ENCODE measurements around the gene HBG1.

The HBG1 gene

DNA sequence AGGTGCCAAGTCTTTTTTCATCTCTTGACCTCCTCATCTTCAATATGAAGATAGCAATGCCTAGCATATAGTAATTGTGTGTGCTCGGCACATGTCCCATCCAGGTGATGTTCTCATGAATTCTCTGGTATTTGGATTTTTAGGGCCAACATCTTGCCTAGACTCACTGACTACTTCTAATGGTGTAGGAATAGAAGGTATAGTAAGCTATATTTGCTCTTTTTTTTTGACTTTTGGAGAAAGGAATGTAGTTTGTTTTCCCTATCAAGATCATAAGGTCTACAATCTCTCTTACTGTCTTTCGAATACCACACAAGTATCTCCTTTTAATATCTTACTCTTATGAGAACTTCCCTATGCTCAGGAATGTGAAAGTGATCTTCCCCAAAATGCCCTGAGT lies 18.5 kb downstream of the HBG1 start:
- Histone ChIP-seq H3K27me3 (ENCODE audit: control insufficient read depth in 1 of 2, insufficient read depth in 1 of 2, low read length in 2 of 2) (no peaks in the 10 kb centered on the region), H2AFZ (ENCODE audit: low read depth, low read length) (no peak overlapping the region), H3K4me3 (ENCODE audit: insufficient read depth in 1 of 2, low read depth in 1 of 2, low read length in 2 of 2) (no peak overlapping the region), H3K14ac (ENCODE audit: low read length in 2 of 2) (no peak overlapping the region), H2AK5ac (ENCODE audit: low read length, severe bottlenecking) (no peak overlapping the region), H4K8ac (ENCODE audit: low read length) (no peak overlapping the region), H2BK15ac (ENCODE audit: low read depth, poor library complexity, severe bottlenecking) (no peak overlapping the region), H2BK5ac (ENCODE audit: low read depth, low read length, poor library complexity, severe bottlenecking) (no peak overlapping the region), H4K91ac (ENCODE audit: low read length) (no peak overlapping the region), H3K79me1 (replicated peaks; ENCODE audit: low read length, poor library complexity, severe bottlenecking) (no peaks in the 10 kb centered on the region), H3K4me1 (ENCODE audit: control insufficient read depth, insufficient read depth, low read depth, low read length) (peaks cover 2% of the 10 kb centered on the region), H3K9me3 (ENCODE audit: control insufficient read depth, low read length) (no peaks in the 10 kb centered on the region), H3K23ac (ENCODE audit: low read length in 2 of 2) (no peak overlapping the region), H3K4ac (ENCODE audit: low read depth in 1 of 2, low read length in 2 of 2) (no peak overlapping the region), H3K36me3 (ENCODE audit: control insufficient read depth in 1 of 2, insufficient read depth in 2 of 2, low read depth in 1 of 2, low read length in 2 of 2) (no peaks in the 10 kb centered on the region), H2BK12ac (ENCODE audit: low read length in 2 of 2) (no peak overlapping the region), H3K4me2 (ENCODE audit: low read length, poor library complexity, severe bottlenecking) (no peak overlapping the region), H3K18ac (ENCODE audit: low read depth in 1 of 2, low read length in 2 of 2) (no peak overlapping the region), H3K9ac (ENCODE audit: low read length) (no peak overlapping the region), H3K27ac (ENCODE audit: low read length, poor library complexity, severe bottlenecking) (no peak overlapping the region), H2BK120ac (ENCODE audit: low read depth, low read length) (no peak overlapping the region)
- WGBS = 89% methylated on average over 1 of the region's 2 CpGs
- DNase-seq = no peak

DNA sequence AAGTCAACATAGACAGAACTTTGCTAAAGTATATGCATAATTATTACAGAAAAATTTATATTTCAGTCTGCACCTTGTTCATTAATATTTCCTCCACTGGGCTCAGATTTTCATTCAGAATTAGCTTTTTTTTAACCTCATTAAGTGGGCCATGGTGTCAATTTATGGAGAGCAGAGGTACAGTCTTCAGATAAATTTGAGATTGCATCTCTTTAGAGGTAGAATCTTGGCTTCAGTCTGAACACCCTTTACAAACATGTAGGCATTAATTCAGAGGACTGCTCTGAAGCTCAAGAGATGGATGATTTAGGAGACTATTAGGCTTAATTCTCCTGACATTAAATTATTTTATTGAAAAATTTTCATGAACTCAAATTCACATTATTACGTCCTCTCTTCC lies 19.4 kb downstream of the HBG1 start:
- Histone ChIP-seq H3K4ac (ENCODE audit: low read depth in 1 of 2, low read length in 2 of 2) (no peak overlapping the region), H2AFZ (ENCODE audit: low read depth, low read length) (no peak overlapping the region), H3K4me3 (ENCODE audit: insufficient read depth in 1 of 2, low read depth in 1 of 2, low read length in 2 of 2) (no peak overlapping the region), H3K27ac (ENCODE audit: low read length, poor library complexity, severe bottlenecking) (no peak overlapping the region), H3K36me3 (ENCODE audit: control insufficient read depth in 1 of 2, insufficient read depth in 2 of 2, low read depth in 1 of 2, low read length in 2 of 2) (no peaks in the 10 kb centered on the region), H2BK12ac (ENCODE audit: low read length in 2 of 2) (no peak overlapping the region), H4K8ac (ENCODE audit: low read length) (no peak overlapping the region), H2BK15ac (ENCODE audit: low read depth, poor library complexity, severe bottlenecking) (no peak overlapping the region), H2AK5ac (ENCODE audit: low read length, severe bottlenecking) (no peak overlapping the region), H3K27me3 (ENCODE audit: control insufficient read depth in 1 of 2, insufficient read depth in 1 of 2, low read length in 2 of 2) (no peaks in the 10 kb centered on the region), H3K9me3 (ENCODE audit: control insufficient read depth, low read length) (no peaks in the 10 kb centered on the region), H3K4me2 (ENCODE audit: low read length, poor library complexity, severe bottlenecking) (no peak overlapping the region), H4K91ac (ENCODE audit: low read length) (no peak overlapping the region), H2BK120ac (ENCODE audit: low read depth, low read length) (no peak overlapping the region), H3K23ac (ENCODE audit: low read length in 2 of 2) (no peak overlapping the region), H3K79me1 (replicated peaks; ENCODE audit: low read length, poor library complexity, severe bottlenecking) (no peaks in the 10 kb centered on the region), H3K9ac (ENCODE audit: low read length) (no peak overlapping the region), H3K14ac (ENCODE audit: low read length in 2 of 2) (no peak overlapping the region), H2BK5ac (ENCODE audit: low read depth, low read length, poor library complexity, severe bottlenecking) (no peak overlapping the region), H3K4me1 (ENCODE audit: control insufficient read depth, insufficient read depth, low read depth, low read length) (peaks cover 2% of the 10 kb centered on the region), H3K18ac (ENCODE audit: low read depth in 1 of 2, low read length in 2 of 2) (no peak overlapping the region)
- 100% methylated on average over 1 of the region's 1 CpG for WGBS
- no peak for DNase-seq

DNA sequence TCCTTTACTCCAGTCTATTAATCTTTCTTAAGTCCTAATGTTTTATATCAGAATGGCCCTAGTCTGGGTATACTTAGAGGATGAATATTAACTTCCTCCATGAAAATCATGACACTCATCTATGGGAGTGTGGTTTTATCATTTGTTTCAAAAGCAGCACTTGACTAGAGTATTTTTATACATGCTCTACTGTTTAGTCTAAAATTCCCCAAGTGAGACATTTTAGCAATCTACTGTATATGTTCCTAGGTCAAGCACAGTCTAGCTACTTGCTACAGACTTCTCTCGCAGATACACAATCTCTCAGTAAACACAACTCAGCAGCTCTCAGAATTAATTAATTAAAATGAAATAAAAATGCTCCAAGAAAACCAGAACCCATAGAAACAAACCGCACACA lies 19.9 kb downstream of the HBG1 start:
- no peaks in the 10 kb centered on the region for H3K79me1 ChIP-seq (replicated peaks; ENCODE audit: low read length, poor library complexity, severe bottlenecking)
- H2BK5ac ChIP-seq (ENCODE audit: low read depth, low read length, poor library complexity, severe bottlenecking) = no peak overlapping the region
- no peak overlapping the region for H2AK5ac ChIP-seq (ENCODE audit: low read length, severe bottlenecking)
- WGBS = no CpG with 5 or more reads among the region's 2 CpGs
- no peaks in the 10 kb centered on the region for H3K27me3 ChIP-seq (ENCODE audit: control insufficient read depth in 1 of 2, insufficient read depth in 1 of 2, low read length in 2 of 2)
- no peak overlapping the region for H3K4me3 ChIP-seq (ENCODE audit: insufficient read depth in 1 of 2, low read depth in 1 of 2, low read length in 2 of 2)
- H4K91ac ChIP-seq (ENCODE audit: low read length) = no peak overlapping the region
- no peak overlapping the region for H2BK12ac ChIP-seq (ENCODE audit: low read length in 2 of 2)
- no peak overlapping the region for H4K8ac ChIP-seq (ENCODE audit: low read length)
- H3K9me3 ChIP-seq (ENCODE audit: control insufficient read depth, low read length) = no peaks in the 10 kb centered on the region
- H3K4me2 ChIP-seq (ENCODE audit: low read length, poor library complexity, severe bottlenecking) = no peak overlapping the region
- peaks cover 2% of the 10 kb centered on the region for H3K4me1 ChIP-seq (ENCODE audit: control insufficient read depth, insufficient read depth, low read depth, low read length)
- H3K23ac ChIP-seq (ENCODE audit: low read length in 2 of 2) = no peak overlapping the region
- H3K27ac ChIP-seq (ENCODE audit: low read length, poor library complexity, severe bottlenecking) = no peak overlapping the region
- H2AFZ ChIP-seq (ENCODE audit: low read depth, low read length) = no peak overlapping the region
- no peak overlapping the region for H2BK15ac ChIP-seq (ENCODE audit: low read depth, poor library complexity, severe bottlenecking)
- H3K9ac ChIP-seq (ENCODE audit: low read length) = no peak overlapping the region
- H3K36me3 ChIP-seq (ENCODE audit: control insufficient read depth in 1 of 2, insufficient read depth in 2 of 2, low read depth in 1 of 2, low read length in 2 of 2) = no peaks in the 10 kb centered on the region
- DNase-seq = no peak
- H2BK120ac ChIP-seq (ENCODE audit: low read depth, low read length) = no peak overlapping the region
- H3K4ac ChIP-seq (ENCODE audit: low read depth in 1 of 2, low read length in 2 of 2) = no peak overlapping the region
- no peak overlapping the region for H3K14ac ChIP-seq (ENCODE audit: low read length in 2 of 2)
- no peak overlapping the region for H3K18ac ChIP-seq (ENCODE audit: low read depth in 1 of 2, low read length in 2 of 2)

DNA sequence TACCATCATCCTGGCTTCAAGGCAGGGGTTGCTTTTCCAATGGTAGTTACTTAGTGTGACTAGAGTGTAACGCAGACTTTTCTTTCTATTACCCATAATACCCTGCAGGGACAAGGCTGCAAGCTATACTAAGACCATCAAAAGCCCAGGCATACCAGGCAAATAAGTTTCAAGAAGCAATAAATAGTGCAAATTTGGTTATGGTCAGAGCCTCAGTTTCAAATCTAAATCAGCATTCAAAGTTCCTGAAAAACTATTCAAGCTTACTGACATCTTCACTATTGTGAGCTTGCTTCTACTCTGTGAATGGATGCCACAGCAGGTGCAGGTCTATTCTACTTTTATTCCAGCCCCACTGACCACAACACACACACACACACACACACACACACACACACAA lies 20.3 kb downstream of the HBG1 start:
- Histone ChIP-seq H3K79me1 (replicated peaks; ENCODE audit: low read length, poor library complexity, severe bottlenecking) (no peaks in the 10 kb centered on the region), H2BK12ac (ENCODE audit: low read length in 2 of 2) (no peak overlapping the region), H3K4me3 (ENCODE audit: insufficient read depth in 1 of 2, low read depth in 1 of 2, low read length in 2 of 2) (no peak overlapping the region), H2AK5ac (ENCODE audit: low read length, severe bottlenecking) (no peak overlapping the region), H3K9ac (ENCODE audit: low read length) (no peak overlapping the region), H2BK120ac (ENCODE audit: low read depth, low read length) (no peak overlapping the region), H3K36me3 (ENCODE audit: control insufficient read depth in 1 of 2, insufficient read depth in 2 of 2, low read depth in 1 of 2, low read length in 2 of 2) (no peaks in the 10 kb centered on the region), H3K27me3 (ENCODE audit: control insufficient read depth in 1 of 2, insufficient read depth in 1 of 2, low read length in 2 of 2) (no peaks in the 10 kb centered on the region), H3K27ac (ENCODE audit: low read length, poor library complexity, severe bottlenecking) (no peak overlapping the region), H2AFZ (ENCODE audit: low read depth, low read length) (no peak overlapping the region), H3K14ac (ENCODE audit: low read length in 2 of 2) (no peak overlapping the region), H4K8ac (ENCODE audit: low read length) (no peak overlapping the region), H3K23ac (ENCODE audit: low read length in 2 of 2) (no peak overlapping the region), H3K18ac (ENCODE audit: low read depth in 1 of 2, low read length in 2 of 2) (no peak overlapping the region), H3K4me2 (ENCODE audit: low read length, poor library complexity, severe bottlenecking) (no peak overlapping the region), H3K9me3 (ENCODE audit: control insufficient read depth, low read length) (no peaks in the 10 kb centered on the region), H2BK15ac (ENCODE audit: low read depth, poor library complexity, severe bottlenecking) (no peak overlapping the region), H3K4me1 (ENCODE audit: control insufficient read depth, insufficient read depth, low read depth, low read length) (peaks cover 2% of the 10 kb centered on the region), H3K4ac (ENCODE audit: low read depth in 1 of 2, low read length in 2 of 2) (no peak overlapping the region), H4K91ac (ENCODE audit: low read length) (no peak overlapping the region), H2BK5ac (ENCODE audit: low read depth, low read length, poor library complexity, severe bottlenecking) (no peak overlapping the region)
- no CpG with 5 or more reads among the region's 1 CpG for WGBS
- DNase-seq = no peak
